IPS DF 4.7 (cell line): ENCODE measurements around the gene THOP1.
"Not testable (repeated sequence)": the region's sequence is repeated elsewhere in the genome, so short reads cannot be mapped to it uniquely, and the experiment has no call there.

ENCODE experiments used
- DNase-seq: peaks from one replicate; pipeline ENCODE4 v3.0.0-alpha.2; 2013; ENCODE audit warnings: low spot score; ENCODE audit errors: extremely low read depth

Gene THOP1

DNA sequence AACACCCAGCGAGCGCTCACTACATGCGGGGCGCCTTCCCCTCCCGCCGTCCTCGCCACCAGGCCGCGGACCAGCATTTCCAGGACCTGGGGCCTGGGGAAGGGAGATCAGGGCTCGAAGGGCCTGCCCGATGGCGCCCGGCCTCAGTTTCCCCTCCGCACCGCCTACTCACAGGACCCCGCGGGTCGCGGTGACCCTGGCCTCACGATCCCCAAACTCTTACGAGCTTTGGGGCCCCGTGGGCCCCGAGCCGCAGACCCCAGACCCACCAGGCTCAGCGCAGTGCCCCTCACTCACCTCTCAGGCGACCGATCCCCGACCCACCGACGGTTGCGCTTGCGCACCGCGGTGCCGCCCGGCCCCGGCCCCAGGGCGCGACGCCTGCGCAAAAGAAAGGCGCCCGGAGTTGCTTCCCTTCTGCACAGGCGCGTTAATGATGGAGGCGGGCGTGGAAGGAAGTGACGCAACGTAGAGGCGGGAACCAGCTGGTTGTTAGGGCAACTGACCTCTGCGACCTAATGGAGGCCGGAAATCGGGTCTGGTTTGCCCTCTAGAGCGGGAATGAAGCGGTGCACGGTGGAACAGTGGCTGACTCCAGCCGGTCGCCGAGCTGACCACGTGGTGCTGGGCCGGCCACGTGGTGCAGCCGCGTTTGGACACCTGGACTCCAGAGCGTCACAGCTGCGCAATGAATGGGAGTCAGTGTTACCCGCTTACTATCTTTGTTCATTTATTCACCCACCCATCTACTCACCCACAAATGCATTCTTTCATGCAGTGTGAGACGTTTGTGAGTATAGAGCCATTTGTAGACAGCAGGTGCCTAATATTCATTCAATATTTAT lies 2.1 kb upstream of the THOP1 start, which contains the start of gene SGTA:
Gene SGTA (minus strand): TSS at position 338 of the 845 bp plus-strand sequence. CDS start 14,205 bp downstream, outside the sequence.
- peak; percentile 96 for DNase-seq

DNA sequence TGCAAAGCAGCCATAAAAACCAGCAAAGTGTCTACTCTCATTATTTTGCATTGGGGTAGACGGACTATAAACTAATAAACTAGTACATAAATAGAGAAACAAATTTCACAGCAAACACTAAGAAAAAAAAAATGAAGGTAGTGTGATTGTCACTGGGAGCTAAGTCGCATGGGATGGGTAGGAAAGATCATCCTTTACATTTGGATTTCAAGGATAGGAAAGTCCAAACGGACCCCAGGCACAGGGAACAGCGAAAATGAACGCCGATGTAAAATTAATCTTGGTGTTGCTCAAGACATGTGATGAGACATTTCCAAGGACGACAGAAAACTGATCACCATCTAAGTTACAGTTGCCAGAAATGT lies 1.5 kb upstream of the THOP1 start:
- no peak for DNase-seq

DNA sequence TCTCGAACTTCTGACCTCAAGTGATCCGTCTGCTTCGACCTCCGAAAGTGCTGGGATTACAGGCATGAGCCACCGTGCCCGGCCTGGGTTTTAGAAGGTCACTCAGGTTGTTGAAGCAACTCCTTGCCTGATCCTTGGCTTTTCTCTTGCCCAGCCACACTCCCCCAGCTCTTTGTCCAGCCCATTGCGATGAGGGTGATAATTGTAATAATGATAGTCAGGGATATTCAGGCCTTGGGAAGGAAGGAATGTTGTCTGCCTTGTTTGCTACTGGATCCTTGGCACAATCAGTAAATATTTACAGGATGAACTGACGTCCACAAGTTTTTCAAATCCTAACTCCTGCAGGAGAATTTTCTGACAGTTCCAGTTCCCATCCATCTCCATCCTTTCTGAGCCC lies 1.8 kb downstream of the THOP1 start:
- DNase-seq, result no peak

- no peak for DNase-seq
These were observed 2.9 kb downstream of the THOP1 start for GRCh38 chr19:2788237-2788636.

- no peak for DNase-seq
These were observed 4.9 kb downstream of the THOP1 start for GRCh38 chr19:2790194-2790556.

DNA sequence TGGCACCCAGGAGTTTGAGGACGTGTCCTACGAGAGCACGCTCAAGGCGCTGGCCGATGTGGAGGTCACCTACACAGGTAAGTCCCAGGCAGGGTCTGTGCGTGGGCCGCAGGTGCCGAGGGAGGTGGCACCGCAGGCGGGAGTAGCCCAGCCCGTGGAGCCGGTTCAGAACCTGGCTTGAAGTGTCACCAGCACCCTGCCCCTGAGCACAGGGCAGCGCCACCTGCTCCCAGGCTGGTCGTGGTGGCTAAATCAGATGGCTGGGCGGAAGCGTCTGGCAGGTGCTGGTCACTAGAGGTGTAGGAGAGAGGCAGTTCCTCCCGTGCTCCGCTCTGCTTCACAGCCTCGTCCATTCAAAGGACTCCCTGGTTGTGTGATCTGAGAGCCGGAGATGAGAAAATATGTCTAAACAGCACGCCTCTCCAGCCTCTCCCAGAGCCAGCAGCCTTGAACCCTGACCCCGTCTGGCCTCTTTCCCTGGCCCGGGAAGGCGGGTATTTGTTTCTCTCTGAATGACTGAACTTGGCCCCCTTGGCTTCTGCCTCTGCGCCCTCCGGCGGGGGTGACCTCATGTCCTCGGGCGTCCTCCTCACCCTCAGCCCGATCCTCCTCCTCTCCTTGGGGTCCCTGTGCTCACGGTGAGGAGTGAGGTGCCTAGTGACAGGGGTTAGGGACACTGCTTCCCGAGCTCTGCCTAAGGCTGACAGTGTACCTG lies 5.4 kb downstream of the THOP1 start:
- DNase-seq, result no peak

- no peak for DNase-seq
These were observed 6.1 kb downstream of the THOP1 start for GRCh38 chr19:2791440-2791839.

DNA sequence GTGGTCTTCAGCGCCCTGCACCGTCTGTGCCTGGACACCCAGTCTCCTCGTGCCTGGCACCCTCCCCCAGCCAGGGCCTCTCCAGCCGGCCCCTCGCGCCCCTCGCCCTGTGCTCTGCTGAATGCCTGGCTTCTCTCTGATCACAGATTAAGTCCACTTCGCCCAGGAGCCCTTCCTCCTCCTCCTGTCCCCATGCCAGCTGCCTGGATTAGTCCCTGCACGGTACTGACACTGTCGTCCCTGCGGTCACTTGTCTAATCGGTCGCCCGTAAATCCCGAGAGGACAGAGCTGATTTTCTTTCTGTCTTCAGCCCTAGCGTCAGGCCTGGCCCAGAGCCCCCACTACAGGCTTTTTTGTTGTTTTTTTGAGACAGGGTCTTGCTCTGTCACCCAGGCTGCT lies 6.6 kb downstream of the THOP1 start:
- no peak for DNase-seq

DNA sequence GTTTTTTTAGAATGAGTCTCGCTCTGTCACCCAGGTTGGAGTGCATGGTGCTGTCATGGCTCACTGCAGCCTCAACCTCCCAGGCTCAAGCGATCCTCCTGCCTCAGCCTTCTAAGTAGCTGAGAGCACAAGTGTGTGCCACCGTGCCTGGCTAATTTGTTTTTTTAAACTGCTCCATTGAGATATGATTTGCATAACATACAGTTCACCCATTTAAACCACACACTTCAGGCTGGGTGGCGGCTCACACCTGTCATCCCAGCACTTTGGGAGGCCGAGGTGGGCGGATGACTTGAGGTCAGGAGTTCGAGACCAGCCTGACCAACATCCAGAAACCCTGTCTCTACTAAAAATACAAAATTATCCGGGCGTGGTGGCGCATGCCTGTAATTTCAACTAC lies 7.4 kb downstream of the THOP1 start:
- DNase-seq, result not testable (repeated sequence)

DNA sequence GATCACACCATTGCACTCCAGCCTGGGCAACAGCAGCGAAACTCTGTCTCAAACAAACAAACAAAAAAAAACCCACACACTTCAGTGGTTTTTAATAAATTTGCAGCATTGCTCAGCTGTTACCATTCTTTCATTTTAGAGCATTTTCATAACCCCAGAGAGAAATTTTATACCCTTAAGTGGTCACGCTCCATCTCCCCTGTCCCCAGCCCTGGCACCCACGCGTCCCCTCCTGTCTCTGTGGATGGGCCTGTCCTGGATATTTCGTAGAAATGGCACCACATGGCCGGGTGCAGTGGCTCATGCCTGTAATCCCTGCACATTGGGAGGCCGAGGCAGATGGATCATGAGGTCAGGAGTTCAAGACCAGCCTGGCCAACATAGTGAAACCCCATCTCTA lies 7.8 kb downstream of the THOP1 start:
- DNase-seq, result no peak

GRCh38 chr19:2793577-2793976 lies 8.3 kb downstream of the THOP1 start:
- no peak for DNase-seq

- no peak for DNase-seq
These were observed 10.7 kb downstream of the THOP1 start for GRCh38 chr19:2795827-2796658.

DNA sequence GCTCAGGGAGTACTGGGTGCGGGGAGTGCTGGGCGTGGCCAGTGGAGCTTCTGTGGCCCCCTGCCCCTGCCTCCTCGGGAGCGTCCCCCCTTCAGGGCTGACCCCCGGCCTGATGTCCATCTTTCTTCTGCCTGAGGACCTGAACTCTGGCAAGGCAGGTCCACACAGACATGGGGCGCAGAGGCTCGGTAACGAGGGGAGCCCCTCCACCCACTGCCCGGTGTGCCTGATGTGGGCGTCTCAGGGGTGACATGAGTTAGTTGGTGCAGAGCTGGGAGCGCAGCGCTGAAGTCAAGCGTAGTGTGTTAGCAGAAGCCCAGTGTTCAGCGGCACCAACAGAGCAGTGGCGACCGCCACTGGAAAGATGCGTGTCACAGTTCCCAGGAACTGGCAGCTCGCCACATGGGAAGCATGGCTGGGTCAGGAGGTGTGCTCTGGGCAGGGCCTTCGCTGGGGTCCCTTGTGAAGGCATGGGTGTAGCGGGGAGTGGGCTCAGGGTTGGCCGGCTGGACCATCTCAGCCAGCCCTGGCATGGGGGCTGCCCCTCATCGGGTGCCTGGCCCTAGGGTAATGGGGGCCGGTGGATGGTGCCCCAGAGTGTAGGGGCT lies 11.5 kb downstream of the THOP1 start:
- DNase-seq, result no peak

DNA sequence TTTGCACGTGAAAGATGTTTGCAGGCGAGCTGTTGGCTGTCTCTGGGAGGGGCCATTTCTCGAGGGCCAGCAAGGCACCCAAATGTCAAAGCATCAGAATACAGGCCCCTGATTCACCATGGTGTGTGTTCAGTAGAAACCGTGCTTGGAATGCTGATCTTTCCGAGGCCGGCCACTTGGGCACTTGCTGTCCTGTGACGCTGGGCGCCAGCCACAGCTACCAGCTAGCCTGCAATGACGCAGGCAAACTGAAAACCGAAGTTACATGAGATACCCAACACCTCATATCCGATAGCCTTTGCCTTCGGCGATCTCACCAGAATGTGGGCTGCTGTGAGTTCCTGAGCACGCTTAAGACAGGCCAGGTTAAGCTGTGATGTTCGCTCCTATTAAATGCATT lies 12.0 kb downstream of the THOP1 start:
- no peak for DNase-seq

- no peak for DNase-seq
These were observed 12.9 kb downstream of the THOP1 start for GRCh38 chr19:2798158-2798685.

DNA sequence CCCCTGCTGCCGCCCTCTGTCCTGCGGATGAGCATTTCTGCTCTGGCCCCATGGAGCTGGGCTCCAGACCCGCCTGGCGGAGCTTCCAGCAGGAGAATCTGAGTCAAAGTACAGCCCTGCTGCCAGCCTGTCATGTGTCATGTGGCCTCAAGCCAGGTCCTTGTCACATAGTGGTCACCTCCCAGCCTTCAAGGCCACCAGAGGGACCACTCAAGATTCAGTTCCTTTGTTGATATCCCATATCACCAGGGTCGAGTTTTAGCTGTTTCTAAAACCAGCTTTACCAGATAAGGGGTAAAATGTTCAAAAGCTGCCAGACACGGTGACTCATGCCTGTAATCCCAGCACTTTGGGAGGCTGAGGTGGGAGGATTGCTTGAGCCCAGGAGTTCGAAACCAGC lies 13.4 kb downstream of the THOP1 start:
- no peak for DNase-seq

- no peak for DNase-seq
These were observed 14.1 kb downstream of the THOP1 start for GRCh38 chr19:2799273-2800020.

DNA sequence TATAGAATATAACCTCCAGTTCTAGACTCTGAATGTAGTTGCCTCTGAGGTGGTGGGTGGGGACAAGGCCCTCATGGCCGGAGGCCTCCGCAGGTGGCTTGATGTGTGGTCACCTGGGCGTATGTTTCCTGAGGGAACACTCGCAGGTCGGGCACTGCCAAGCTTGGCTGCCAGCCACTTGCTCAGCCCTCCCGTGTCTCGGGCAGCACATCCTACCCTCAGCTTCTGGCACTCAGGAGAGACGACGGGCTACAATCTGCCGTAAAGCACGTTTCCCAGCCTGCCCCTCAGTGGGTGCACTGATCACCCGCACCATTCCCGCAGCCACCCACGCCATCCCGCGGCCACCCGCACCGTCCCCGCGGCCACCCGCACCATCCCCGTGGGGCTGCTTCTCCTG lies 15.2 kb downstream of the THOP1 start:
- DNase-seq, result no peak

GRCh38 chr19:2802826-2803225 lies 17.5 kb downstream of the THOP1 start:
- no peak for DNase-seq

DNA sequence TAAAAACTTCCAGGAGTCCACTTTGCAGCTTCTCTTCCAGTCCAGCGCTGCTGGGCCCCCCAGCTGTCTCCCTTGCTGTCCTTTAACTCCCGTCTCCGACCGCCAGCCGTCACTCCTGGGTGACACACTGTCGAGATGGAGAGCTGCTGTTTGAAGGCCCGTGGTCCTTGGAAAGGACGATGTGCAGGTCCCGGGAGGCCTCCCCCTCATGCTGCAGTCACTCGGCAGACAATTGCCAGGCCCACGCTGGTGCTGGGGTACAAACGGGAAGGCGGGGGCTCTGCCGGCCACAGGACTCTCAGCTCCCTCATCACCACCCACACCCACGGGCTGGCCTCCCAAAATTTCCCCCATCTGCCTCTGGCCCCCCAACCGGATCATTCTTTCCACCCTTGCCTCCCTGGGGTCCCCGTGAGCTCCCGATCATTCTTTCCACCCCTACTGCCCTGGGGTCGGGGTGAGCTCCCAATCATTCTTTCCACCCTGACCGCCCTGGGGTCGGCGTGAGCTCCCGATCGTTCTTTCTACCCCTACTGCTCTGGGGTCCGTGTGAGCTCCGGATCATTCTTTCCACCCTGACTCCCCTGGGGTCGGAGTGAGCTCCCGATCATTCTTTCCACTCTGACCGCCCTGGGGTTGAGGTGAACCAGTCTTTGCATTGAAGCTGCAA lies 18.3 kb downstream of the THOP1 start:
- DNase-seq, result no peak
